ENCODE data around the gene NFYA. TPM values are rescaled to one million over a fixed set of nuclear protein-coding genes. Genes with fewer than 3 reads are reported as not detected.

The NFYA gene
- total and polyA plus RNA-seq, 9 of the 15 experiments (the other 6 are each of a cell fraction or from before 2014, with no cell fraction given) = 7.3 to 37.1 (median 21.8) TPM

- intact Hi-C loops (cut with micrococcal nuclease) = no loop called here
- Histone ChIP-seq H3K9me3 (replicated peaks; ENCODE audit: control insufficient read depth, insufficient read depth, low read depth, low read length) (no peaks in the 10 kb centered on the region), H3K79me2 (ENCODE audit: control insufficient read depth, insufficient read depth, low read length) (no peaks in the 10 kb centered on the region), H3K36me3 (ENCODE audit: control insufficient read depth, insufficient read depth, low read length) (no peaks in the 10 kb centered on the region), H3K27ac (ENCODE audit: extremely low read depth, low read depth, low read length) (no peak overlapping the region), H3K4me2 (ENCODE audit: insufficient read depth, low read length) (no peak overlapping the region), H3K4me3 (no peak overlapping the region), H3K9me1 (ENCODE audit: control insufficient read depth, insufficient read depth, low read length) (no peaks in the 10 kb centered on the region), H4K20me1 (replicated peaks; ENCODE audit: control insufficient read depth, insufficient read depth, low read length) (0 out of 2 replicates have a peak, but pooled peaks cover 4% of the 10 kb centered on the region), H3K9ac (ENCODE audit: insufficient read depth in 1 of 2, low read depth in 2 of 2, low read length in 2 of 2) (no peak overlapping the region), H3K4me1 (replicated peaks in 1 of 2; ENCODE audit: control insufficient read depth in 2 of 2, insufficient read depth in 2 of 2, low read length in 2 of 2) (peaks cover 9 to 36% of the 10 kb centered on the region in 2 experiments), H3K27me3 (ENCODE audit: control insufficient read depth in 2 of 2, insufficient read depth in 2 of 2, low read length in 2 of 2) (no peaks in the 10 kb centered on the region), H2AFZ (ENCODE audit: low read depth, low read length) (no peak overlapping the region)
- DNase-seq (ENCODE audit: extremely low read depth in 1 of 4, low spot score in 3 of 4) (no peak), FAIRE-seq (no peak), ATAC-seq (no peak)
- WGBS (ENCODE audit: insufficient coverage, low coverage, missing lambda C conversion rate) = 91% methylated on average over 3 of the region's 3 CpGs
- ChIA-PET POLR2A (interaction anchor here (1.1 to 2.9 kb wide), 4 partner anchors 9 to 18 kb away, joined by 4 to 11 read pairs (median 5); partner anchors contain the start of genes NFYA, OARD1, TSPO2 and UNC5CL), CTCF (ENCODE audit: low intra/inter-chr PET ratio) (no interaction called here)
- no TSS peak for BruUV-seq (replicated peaks)
- in situ Hi-C loops (cut with MboI) = no loop called here
- no peak for TF ChIP-seq ETS2 (tag; IDR thresholded peaks at IDR 0.05; ENCODE audit: borderline replicate concordance, poor library complexity, severe bottlenecking)
- TF ChIP-seq GTF2B (IDR thresholded peaks at IDR 0.05; ENCODE audit: extremely low read depth, insufficient read length) = no peak
- no peak for TF ChIP-seq ZSCAN29 (IDR thresholded peaks at IDR 0.05)
- TF ChIP-seq ZNF75A (CRISPR knock-in tag; IDR thresholded peaks at IDR 0.05) = no peak
- TF ChIP-seq SP2 (IDR thresholded peaks at IDR 0.05; ENCODE audit: extremely low read depth, low read depth, low read length, poor library complexity, severe bottlenecking) = no peak
- TF ChIP-seq PTTG1 (tag; IDR thresholded peaks at IDR 0.05; ENCODE audit: low read depth) = no peak
- TF ChIP-seq ZNF197 (CRISPR knock-in tag; IDR thresholded peaks at IDR 0.05; ENCODE audit: low read depth) = no peak
- TF ChIP-seq MEF2A (IDR thresholded peaks at IDR 0.05; ENCODE audit: control insufficient read depth, low read depth, low read length) = no peak
- TF ChIP-seq NFIX (CRISPR knock-in tag; IDR thresholded peaks at IDR 0.05; ENCODE audit: low read depth) = no peak
- no peak for TF ChIP-seq RHOXF2B (CRISPR knock-in tag; conservative IDR thresholded peaks at IDR 0.05)
- no peak for TF ChIP-seq ZBTB5 (IDR thresholded peaks at IDR 0.05)
- no peak for TF ChIP-seq ZFP1 (CRISPR knock-in tag; IDR thresholded peaks at IDR 0.05)
- no peak for TF ChIP-seq TEAD4 (IDR thresholded peaks at IDR 0.05; ENCODE audit: low read length)
- no peak for TF ChIP-seq TEAD4 (CRISPR knock-in tag; IDR thresholded peaks at IDR 0.05; ENCODE audit: borderline replicate concordance)
- no peak for TF ChIP-seq THAP12 (CRISPR knock-in tag; IDR thresholded peaks at IDR 0.05)
- no peak for TF ChIP-seq NCOA1 (IDR thresholded peaks at IDR 0.05; ENCODE audit: low read depth)
- TF ChIP-seq ZNF134 (CRISPR knock-in tag; conservative IDR thresholded peaks at IDR 0.05) = no peak
Observed at GRCh38 chr6:41054511-41054910, 18.3 kb upstream of the NFYA start.

All from K562 (cell line).